ENCODE results near the gene PGBD1. TPM values are rescaled to one million over a fixed set of nuclear protein-coding genes. Genes with fewer than 3 reads are reported as not detected.

Gene PGBD1
- total RNA-seq, 4 donors from 2014 or later = 0.64 to 2.3 (median 1.2) TPM

DNA sequence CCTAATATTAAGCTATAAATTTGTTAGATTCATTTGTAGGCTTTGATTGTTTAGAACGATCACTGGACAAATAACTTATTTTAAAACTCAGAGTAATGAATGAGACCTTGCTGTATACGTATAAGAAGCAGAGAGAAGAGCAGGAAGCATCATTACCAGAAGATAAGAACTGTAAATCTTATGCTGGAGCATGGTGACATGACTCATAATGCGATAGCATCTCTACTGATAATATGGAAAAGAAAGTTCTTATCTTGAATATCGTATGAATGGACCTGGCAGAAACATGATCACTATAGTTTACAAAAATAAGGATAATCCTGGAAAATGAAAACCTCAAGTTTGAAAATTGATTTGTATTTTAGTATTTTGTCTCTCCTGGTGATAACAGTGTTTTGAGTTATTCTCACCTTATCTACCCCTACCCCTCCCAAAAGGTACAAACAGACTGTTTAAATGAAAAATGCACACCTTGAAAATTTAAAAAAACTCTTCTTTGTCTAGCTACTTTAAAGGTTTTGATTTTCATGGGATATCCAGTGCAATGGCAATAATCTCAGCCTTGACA lies 16.5 kb upstream of the PGBD1 start:
- TF ChIP-seq POLR2A (IDR thresholded peaks at IDR 0.05) (no peak), EP300 (IDR thresholded peaks at IDR 0.05) (no peak), POLR2AphosphoS5 (IDR thresholded peaks at IDR 0.05) (no peak)
- TF ChIP-seq, protein P1, sequence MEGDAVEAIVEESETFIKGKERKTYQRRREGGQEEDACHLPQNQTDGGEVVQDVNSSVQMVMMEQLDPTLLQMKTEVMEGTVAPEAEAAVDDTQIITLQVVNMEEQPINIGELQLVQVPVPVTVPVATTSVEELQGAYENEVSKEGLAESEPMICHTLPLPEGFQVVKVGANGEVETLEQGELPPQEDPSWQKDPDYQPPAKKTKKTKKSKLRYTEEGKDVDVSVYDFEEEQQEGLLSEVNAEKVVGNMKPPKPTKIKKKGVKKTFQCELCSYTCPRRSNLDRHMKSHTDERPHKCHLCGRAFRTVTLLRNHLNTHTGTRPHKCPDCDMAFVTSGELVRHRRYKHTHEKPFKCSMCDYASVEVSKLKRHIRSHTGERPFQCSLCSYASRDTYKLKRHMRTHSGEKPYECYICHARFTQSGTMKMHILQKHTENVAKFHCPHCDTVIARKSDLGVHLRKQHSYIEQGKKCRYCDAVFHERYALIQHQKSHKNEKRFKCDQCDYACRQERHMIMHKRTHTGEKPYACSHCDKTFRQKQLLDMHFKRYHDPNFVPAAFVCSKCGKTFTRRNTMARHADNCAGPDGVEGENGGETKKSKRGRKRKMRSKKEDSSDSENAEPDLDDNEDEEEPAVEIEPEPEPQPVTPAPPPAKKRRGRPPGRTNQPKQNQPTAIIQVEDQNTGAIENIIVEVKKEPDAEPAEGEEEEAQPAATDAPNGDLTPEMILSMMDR (IDR thresholded peaks at IDR 0.05) = no peak
- H3K27me3 ChIP-seq = peaks cover 6% of the 10 kb centered on the region
- no peaks in the 10 kb centered on the region for H3K9me3 ChIP-seq
- H3K4me3 ChIP-seq = no peak overlapping the region
- H3K4me1 ChIP-seq = peaks cover 14% of the 10 kb centered on the region
- 39% methylated on average over 4 of the region's 4 CpGs for WGBS
- DNase-seq (ENCODE audit: low spot score in 2 of 2) = no peak
- no peak overlapping the region for H3K27ac ChIP-seq
- no peaks in the 10 kb centered on the region for H3K36me3 ChIP-seq

DNA sequence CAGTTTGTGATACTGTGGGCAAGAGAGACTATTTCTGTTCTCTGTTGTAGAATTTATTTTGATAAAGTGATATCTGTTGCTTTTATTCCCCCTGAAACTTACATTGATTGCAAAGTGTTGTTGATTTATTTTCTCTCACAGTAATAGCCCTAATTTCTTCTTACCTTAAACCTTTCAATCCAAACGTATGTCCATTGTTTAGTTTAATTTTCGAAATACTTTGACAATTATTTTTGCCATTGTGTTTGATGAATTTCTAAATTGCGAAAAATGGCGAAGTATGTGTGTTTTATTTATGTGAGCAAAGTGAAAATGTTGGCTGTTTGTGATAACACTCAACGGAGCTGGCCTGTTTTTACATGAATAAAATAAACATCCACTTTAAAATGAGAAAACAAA lies 14.8 kb upstream of the PGBD1 start:
- peaks cover 6% of the 10 kb centered on the region for H3K27me3 ChIP-seq
- H3K9me3 ChIP-seq = no peaks in the 10 kb centered on the region
- peak overlapping the region; percentile 66 for H3K4me3 ChIP-seq
- peaks cover 14% of the 10 kb centered on the region for H3K4me1 ChIP-seq
- TF ChIP-seq POLR2AphosphoS5 (IDR thresholded peaks at IDR 0.05) = no peak
- no peak for TF ChIP-seq POLR2A (IDR thresholded peaks at IDR 0.05)
- TF ChIP-seq EP300 (IDR thresholded peaks at IDR 0.05) = no peak
- 6% methylated on average over 5 of the region's 5 CpGs for WGBS
- no peak for DNase-seq (ENCODE audit: low spot score in 2 of 2)
- peak overlapping the region; percentile 64 for H3K27ac ChIP-seq
- no peaks in the 10 kb centered on the region for H3K36me3 ChIP-seq

DNA sequence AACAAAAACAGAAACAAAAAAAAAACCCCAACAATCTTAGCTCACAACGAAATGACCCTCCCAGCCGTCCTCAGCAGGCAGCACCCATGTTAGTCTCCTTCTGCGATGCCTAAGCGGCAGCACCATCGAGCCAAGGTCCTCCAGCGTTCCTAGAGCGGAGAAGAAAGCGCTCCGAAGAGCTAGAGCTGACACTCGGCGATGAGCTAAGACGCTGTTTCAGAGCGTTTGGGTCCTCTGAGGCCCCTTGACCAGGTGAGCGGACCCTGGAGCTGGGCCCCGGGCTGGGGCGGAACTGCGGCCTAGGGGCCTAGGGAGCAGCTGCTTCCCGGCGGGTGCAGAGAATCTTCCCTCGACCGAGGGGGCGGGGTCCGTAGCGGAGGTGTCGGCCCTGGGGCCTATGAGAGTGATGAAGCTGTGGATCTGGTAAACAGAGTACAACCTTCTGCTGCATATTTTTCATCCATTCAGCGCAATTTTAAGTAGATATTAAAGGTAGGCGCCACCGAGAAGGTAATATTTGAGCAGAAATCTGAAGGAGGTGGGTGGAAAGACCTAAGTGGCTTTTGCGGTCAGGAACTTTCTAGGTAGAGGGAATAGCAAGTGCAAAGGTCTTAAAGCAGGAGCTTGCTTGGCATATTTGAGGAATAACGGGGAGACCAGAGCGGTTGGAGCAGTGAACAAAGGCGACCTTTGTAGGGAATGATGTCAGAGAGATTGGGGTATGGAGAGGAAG lies 14.2 kb upstream of the PGBD1 start, which contains the start of gene ZSCAN26:
TSS of gene ZSCAN26 (plus strand) at position 182 of the 733 bp plus-strand sequence. CDS start 4,777 bp downstream, outside the sequence.
- H3K4me1 ChIP-seq = peaks cover 14% of the 10 kb centered on the region
- peak in 2 of 3 donors; percentile 13 to 23 for TF ChIP-seq POLR2AphosphoS5 (IDR thresholded peaks at IDR 0.05)
- no peak for TF ChIP-seq POLR2A (IDR thresholded peaks at IDR 0.05)
- under 1% methylated on average over 32 of the region's 32 CpGs for WGBS
- H3K27me3 ChIP-seq = peaks cover 2% of the 10 kb centered on the region
- peak within 1 kb of the TSS; percentile 66 for H3K4me3 ChIP-seq
- H3K36me3 ChIP-seq = peaks cover 4% of the 10 kb centered on the region
- peak within 1 kb of the TSS; percentile 64 for H3K27ac ChIP-seq
- H3K9me3 ChIP-seq = no peaks in the 10 kb centered on the region
- DNase-seq (ENCODE audit: low spot score in 2 of 2) = peak; percentile 80 to 86

DNA sequence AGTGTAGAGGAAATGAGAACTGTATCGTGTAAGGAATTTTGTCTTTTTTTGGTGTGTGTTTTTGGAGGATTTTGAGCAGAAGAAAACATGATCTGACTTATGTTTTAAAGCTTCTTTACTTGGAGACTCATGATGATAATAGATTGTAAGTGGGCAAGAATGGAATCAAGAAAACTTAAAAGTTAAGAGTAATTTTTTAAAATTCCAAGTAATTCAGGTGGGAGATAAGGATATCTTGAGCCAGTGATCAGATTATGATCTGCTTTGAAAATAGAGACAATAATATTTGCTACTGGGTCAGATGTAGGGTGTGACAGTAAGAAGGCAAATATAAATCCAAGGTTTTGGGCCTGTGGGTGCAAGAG lies 13.7 kb upstream of the PGBD1 start:
- Histone ChIP-seq H3K27me3 (no peaks in the 10 kb centered on the region), H3K9me3 (no peaks in the 10 kb centered on the region), H3K4me1 (peaks cover 14% of the 10 kb centered on the region), H3K27ac (no peak overlapping the region), H3K36me3 (peaks cover 10% of the 10 kb centered on the region), H3K4me3 (peak overlapping the region; percentile 66)
- WGBS = 3% methylated on average over 1 of the region's 1 CpG
- TF ChIP-seq, protein P1 (IDR thresholded peaks at IDR 0.05) = no peak
- TF ChIP-seq POLR2AphosphoS5 (IDR thresholded peaks at IDR 0.05) (no peak), POLR2A (IDR thresholded peaks at IDR 0.05) (no peak), EP300 (IDR thresholded peaks at IDR 0.05) (no peak)
- DNase-seq (ENCODE audit: low spot score in 2 of 2) = no peak

DNA sequence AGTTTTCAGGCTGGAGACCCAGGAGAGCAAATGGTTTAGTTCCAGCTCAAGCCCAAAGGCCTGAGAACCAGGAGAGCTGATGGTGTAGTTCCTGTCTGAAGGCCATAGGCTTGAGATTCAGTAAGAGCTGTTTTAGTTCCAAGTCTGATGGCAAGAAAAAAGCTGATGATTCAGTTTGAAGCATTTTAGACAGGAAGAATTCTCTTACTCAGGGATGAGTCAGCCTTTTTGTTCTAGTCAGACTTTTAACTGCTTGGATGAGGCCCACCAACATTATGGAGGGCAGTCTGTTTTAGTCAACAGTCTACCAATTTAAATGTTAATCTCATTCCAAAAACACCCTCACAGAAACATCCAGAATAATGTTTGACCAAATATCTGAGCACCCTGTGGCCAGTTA lies 11.9 kb upstream of the PGBD1 start:
- DNase-seq (ENCODE audit: low spot score in 2 of 2) = no peak
- TF ChIP-seq POLR2A (IDR thresholded peaks at IDR 0.05) (no peak), POLR2AphosphoS5 (IDR thresholded peaks at IDR 0.05) (no peak), EP300 (IDR thresholded peaks at IDR 0.05) (no peak)
- TF ChIP-seq, protein P1 (IDR thresholded peaks at IDR 0.05) = no peak
- no peaks in the 10 kb centered on the region for H3K9me3 ChIP-seq

DNA sequence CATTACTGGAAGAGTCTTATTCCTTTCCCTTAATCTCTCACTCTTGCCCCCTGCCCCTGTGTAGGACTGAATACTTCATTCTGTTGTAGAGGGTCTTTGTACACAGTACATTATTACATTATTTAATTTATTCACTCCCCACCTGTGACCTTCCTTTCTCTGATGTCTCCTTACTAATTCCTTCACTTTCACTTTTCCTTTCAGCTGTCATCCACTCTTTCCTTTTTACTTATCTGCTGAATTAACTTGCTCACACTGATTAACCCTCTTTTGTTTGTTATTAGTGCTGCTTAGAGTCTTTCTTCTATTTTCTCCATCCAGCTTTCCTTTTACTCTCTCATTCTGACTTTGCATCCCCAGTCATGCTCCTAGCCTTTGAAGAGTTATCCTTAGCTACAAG lies 6.5 kb upstream of the PGBD1 start:
- H3K4me1 ChIP-seq = no peaks in the 10 kb centered on the region
- no peak for DNase-seq (ENCODE audit: low spot score in 2 of 2)
- TF ChIP-seq, protein P1 (IDR thresholded peaks at IDR 0.05) = no peak
- no peak for TF ChIP-seq EP300 (IDR thresholded peaks at IDR 0.05)
- no peak for TF ChIP-seq POLR2AphosphoS5 (IDR thresholded peaks at IDR 0.05)
- no peak for TF ChIP-seq POLR2A (IDR thresholded peaks at IDR 0.05)
- H3K9me3 ChIP-seq = no peaks in the 10 kb centered on the region
- H3K4me3 ChIP-seq = no peak overlapping the region
- H3K27ac ChIP-seq = no peak overlapping the region
- peaks cover 56% of the 10 kb centered on the region for H3K36me3 ChIP-seq
- no peaks in the 10 kb centered on the region for H3K27me3 ChIP-seq

More for the DNA sequence above, 11.9 kb upstream of the PGBD1 start:
- Histone ChIP-seq H3K4me3 (no peak overlapping the region), H3K36me3 (peaks cover 28% of the 10 kb centered on the region), H3K4me1 (peaks cover 14% of the 10 kb centered on the region), H3K27ac (no peak overlapping the region), H3K27me3 (no peaks in the 10 kb centered on the region)

Data from suprapubic skin (tissue), 4 donors.